ENCODE data around the gene MOXD1.

- TF ChIP-seq POLR2A (IDR thresholded peaks at IDR 0.05): no peak
- TF ChIP-seq CTCF (IDR thresholded peaks at IDR 0.05): no peak
- no peak for TF ChIP-seq EP300 (IDR thresholded peaks at IDR 0.05)
Observed at GRCh38 chr6:132395015-132395597, 6.2 kb downstream of the MOXD1 start.

All from tibial nerve (tissue), 4 donors.